ENCODE measurements around the gene MAPK13.

Gene MAPK13

DNA sequence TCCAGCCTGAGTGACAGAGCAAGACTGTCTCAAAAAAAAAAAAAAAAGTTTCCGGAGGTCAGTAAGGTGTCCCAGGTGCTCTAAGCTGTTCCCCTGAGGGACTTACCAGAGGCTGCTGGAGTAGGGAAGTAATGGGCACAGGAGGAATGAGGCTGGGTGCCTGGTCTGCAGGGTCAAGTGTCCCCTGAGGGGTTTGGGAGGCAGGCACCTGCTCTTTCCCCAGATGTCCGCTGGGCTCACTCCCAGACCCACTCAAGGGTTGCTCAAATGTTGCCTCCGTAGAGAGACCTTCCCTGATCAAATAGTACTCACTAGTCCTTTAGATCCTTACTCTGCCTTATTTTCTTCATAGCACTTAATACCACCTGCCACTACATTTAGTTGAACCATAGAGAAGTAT lies 5.4 kb upstream of the MAPK13 start:
- no peak for DNase-seq (ENCODE audit: low spot score)
- no peaks in the 10 kb centered on the region for H3K36me3 ChIP-seq (ENCODE audit: low read depth)
- ATAC-seq (ENCODE audit: low read depth), result no peak
- H3K9me3 ChIP-seq (ENCODE audit: severe bottlenecking), result no peaks in the 10 kb centered on the region
- no peak overlapping the region for H3K27ac ChIP-seq (ENCODE audit: poor library complexity, severe bottlenecking)
- no peak for TF ChIP-seq CTCF (IDR thresholded peaks at IDR 0.05; ENCODE audit: poor library complexity, severe bottlenecking)
- no peak overlapping the region for H3K4me3 ChIP-seq (ENCODE audit: severe bottlenecking)
- H3K4me1 ChIP-seq (ENCODE audit: insufficient read depth, poor library complexity, severe bottlenecking), result peaks cover 41% of the 10 kb centered on the region
- no peaks in the 10 kb centered on the region for H3K27me3 ChIP-seq (ENCODE audit: insufficient read depth, poor library complexity, severe bottlenecking)

GRCh38 chr6:36125575-36125974 lies 4.7 kb upstream of the MAPK13 start:
- no peak for DNase-seq (ENCODE audit: low spot score)
- Histone ChIP-seq H3K4me3 (ENCODE audit: severe bottlenecking) (no peak overlapping the region), H3K36me3 (ENCODE audit: low read depth) (no peaks in the 10 kb centered on the region), H3K4me1 (ENCODE audit: insufficient read depth, poor library complexity, severe bottlenecking) (peaks cover 41% of the 10 kb centered on the region), H3K9me3 (ENCODE audit: severe bottlenecking) (no peaks in the 10 kb centered on the region), H3K27ac (ENCODE audit: poor library complexity, severe bottlenecking) (no peak overlapping the region), H3K27me3 (ENCODE audit: insufficient read depth, poor library complexity, severe bottlenecking) (no peaks in the 10 kb centered on the region)
- no peak for TF ChIP-seq CTCF (IDR thresholded peaks at IDR 0.05; ENCODE audit: poor library complexity, severe bottlenecking)
- no peak for ATAC-seq (ENCODE audit: low read depth)

DNA sequence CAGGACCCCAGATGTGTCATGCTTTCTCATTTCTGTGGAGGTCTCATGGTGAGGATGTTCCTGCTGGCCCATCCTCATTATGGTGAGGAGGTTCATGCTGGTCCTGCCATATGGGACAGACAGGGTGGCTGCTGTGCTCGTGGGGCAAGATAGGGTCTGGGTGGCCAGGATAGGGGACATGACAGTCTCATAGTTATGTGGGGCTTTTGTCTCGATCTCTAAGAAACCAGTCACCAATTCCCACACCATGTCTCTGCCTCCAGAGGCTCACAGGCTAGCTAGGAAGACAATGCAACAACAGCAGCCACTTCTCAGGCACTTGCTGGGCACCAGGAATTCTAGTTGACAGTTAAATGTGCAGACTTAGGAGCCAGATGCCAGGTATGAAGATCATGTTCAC lies 4.2 kb upstream of the MAPK13 start:
- DNase-seq (ENCODE audit: low spot score), result no peak
- H3K27me3 ChIP-seq (ENCODE audit: insufficient read depth, poor library complexity, severe bottlenecking), result no peaks in the 10 kb centered on the region
- H3K36me3 ChIP-seq (ENCODE audit: low read depth), result no peaks in the 10 kb centered on the region
- no peak for ATAC-seq (ENCODE audit: low read depth)
- no peak for TF ChIP-seq CTCF (IDR thresholded peaks at IDR 0.05; ENCODE audit: poor library complexity, severe bottlenecking)
- peak overlapping the region; percentile 93 for H3K27ac ChIP-seq (ENCODE audit: poor library complexity, severe bottlenecking)
- no peaks in the 10 kb centered on the region for H3K9me3 ChIP-seq (ENCODE audit: severe bottlenecking)
- peaks cover 35% of the 10 kb centered on the region for H3K4me1 ChIP-seq (ENCODE audit: insufficient read depth, poor library complexity, severe bottlenecking)
- no peak overlapping the region for H3K4me3 ChIP-seq (ENCODE audit: severe bottlenecking)

DNA sequence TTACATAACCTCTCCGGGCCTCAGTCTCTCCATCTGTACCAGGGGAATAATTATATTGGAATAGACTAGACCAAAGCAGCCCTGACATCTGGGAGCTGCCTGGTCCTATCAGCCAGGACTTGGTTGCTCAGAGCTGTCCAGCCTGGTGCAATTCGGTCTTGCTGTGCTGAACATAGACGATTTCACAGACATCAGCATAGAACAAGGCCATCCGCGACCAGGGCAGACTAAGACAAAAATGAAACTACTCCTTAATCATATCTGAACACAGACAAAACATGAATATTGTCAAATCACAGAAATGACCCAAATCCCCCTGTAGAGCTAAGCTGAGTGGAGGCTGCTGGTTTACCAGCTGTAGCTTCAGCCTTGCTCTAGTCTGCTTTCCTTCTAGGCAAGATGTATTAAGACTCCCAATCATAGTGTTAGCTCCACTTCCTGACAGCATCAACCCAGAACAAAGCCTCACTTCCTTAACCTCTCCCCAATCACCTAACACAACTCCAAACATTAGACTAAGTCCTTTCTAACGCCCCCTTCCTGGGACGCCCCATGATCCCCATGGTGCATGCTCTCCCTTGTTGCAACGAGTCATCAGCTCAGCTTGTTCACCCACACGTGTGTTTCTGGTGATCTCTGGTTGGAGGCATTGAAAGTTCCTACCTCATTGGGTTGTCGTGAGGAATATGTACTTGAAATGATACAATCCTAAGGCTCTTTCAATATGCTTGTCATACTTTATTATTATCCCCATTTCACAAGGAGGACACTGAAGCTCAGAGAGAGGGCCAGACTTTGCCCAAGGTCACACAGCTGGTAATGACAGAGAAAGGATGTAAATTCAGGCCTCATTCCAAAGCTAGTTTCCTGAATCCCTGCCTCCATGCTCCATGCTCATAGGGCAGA lies 3.5 kb upstream of the MAPK13 start:
- Histone ChIP-seq H3K27ac (ENCODE audit: poor library complexity, severe bottlenecking) (peak overlapping the region; percentile 93), H3K4me1 (ENCODE audit: insufficient read depth, poor library complexity, severe bottlenecking) (peaks cover 33% of the 10 kb centered on the region), H3K9me3 (ENCODE audit: severe bottlenecking) (no peaks in the 10 kb centered on the region), H3K27me3 (ENCODE audit: insufficient read depth, poor library complexity, severe bottlenecking) (no peaks in the 10 kb centered on the region), H3K4me3 (ENCODE audit: severe bottlenecking) (no peak overlapping the region), H3K36me3 (ENCODE audit: low read depth) (peaks cover 5% of the 10 kb centered on the region; the same call in 1 of the 2 replicates)
- no peak for ATAC-seq (ENCODE audit: low read depth)
- DNase-seq (ENCODE audit: low spot score), result no peak
- no peak for TF ChIP-seq CTCF (IDR thresholded peaks at IDR 0.05; ENCODE audit: poor library complexity, severe bottlenecking)

DNA sequence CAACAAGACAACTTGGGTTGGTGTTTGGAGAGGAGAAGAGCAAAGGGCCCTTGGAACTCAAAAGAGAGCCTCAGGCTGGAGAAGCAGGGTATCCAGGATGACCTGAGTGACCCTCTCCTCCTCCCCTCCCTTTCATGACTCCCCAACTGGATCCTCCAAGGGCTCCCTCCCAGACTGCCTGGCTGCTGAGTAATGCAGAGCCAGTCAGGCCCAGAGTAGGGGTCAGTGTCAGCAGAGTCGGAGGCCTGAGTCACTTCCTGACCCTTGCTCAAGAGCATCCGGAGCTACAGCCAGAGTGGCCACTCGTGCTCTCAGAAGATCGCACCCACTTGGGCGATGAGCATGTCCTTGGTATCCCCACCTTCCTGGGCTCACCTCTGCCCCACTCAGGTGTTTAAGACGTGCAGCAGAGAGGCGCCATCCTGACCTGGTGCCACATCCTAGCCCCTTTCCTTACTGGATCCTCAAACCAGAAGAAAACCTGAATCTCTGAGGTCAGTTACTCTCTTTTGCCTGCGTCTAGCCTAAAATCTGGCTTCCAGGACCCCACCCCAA lies 2.8 kb upstream of the MAPK13 start:
- H3K36me3 ChIP-seq (ENCODE audit: low read depth), result peaks cover 11% of the 10 kb centered on the region
- DNase-seq (ENCODE audit: low spot score), result no peak
- H3K27me3 ChIP-seq (ENCODE audit: insufficient read depth, poor library complexity, severe bottlenecking), result no peaks in the 10 kb centered on the region
- H3K9me3 ChIP-seq (ENCODE audit: severe bottlenecking), result no peaks in the 10 kb centered on the region
- H3K4me1 ChIP-seq (ENCODE audit: insufficient read depth, poor library complexity, severe bottlenecking), result peaks cover 38% of the 10 kb centered on the region
- H3K4me3 ChIP-seq (ENCODE audit: severe bottlenecking), result no peak overlapping the region
- ATAC-seq (ENCODE audit: low read depth), result peak; percentile 64
- H3K27ac ChIP-seq (ENCODE audit: poor library complexity, severe bottlenecking), result peak overlapping the region; percentile 93
- no peak for TF ChIP-seq CTCF (IDR thresholded peaks at IDR 0.05; ENCODE audit: poor library complexity, severe bottlenecking)

Measured in RWPE2 (cell line).